NCI-H2029 (cell line): ENCODE measurements around the gene CHD5.
"Not testable (repeated sequence)": the region's sequence is repeated elsewhere in the genome, so short reads cannot be mapped to it uniquely, and the experiment has no call there.

Experiments
- DNase-seq: peaks from one replicate; lab custom pipeline; 2025; lab: John Stamatoyannopoulos, UW

CHD5 gene

GRCh38 chr1:6065093-6065858 is 114.8 kb downstream of the CHD5 start:
- DNase-seq: no peak

- DNase-seq: not testable (repeated sequence)
Observed at GRCh38 chr1:6063532-6064053, 116.5 kb downstream of the CHD5 start.

GRCh38 chr1:6062670-6063069 is 117.5 kb downstream of the CHD5 start:
- no peak for DNase-seq

- DNase-seq: no peak
Observed at GRCh38 chr1:6059866-6060265, 120.3 kb downstream of the CHD5 start.

- no peak for DNase-seq
Observed at GRCh38 chr1:6057170-6057845, 122.8 kb downstream of the CHD5 start.

- DNase-seq: no peak
Observed at GRCh38 chr1:6056572-6056948, 123.6 kb downstream of the CHD5 start.

GRCh38 chr1:6054596-6054995 is 125.5 kb downstream of the CHD5 start:
- no peak for DNase-seq

GRCh38 chr1:6053206-6053546 is 126.9 kb downstream of the CHD5 start:
- no peak for DNase-seq

- peak; percentile 49 for DNase-seq
Observed at GRCh38 chr1:6052543-6053205, 127.4 kb downstream of the CHD5 start.
